Osteoblast (primary cell): Measurements from ENCODE around the gene COPS2. TPM values are rescaled to one million over a fixed set of nuclear protein-coding genes. Genes with fewer than 3 reads are reported as not detected.

ENCODE experiments used
- DNase-seq: peaks from one replicate; pipeline ENCODE4 v3.0.0; 2011; ENCODE audit warnings: low spot score, mixed read lengths; ENCODE audit not compliant: insufficient read length; ENCODE audit errors: missing footprints
- H2AFZ ChIP-seq: 2 replicates; pipeline ENCODE4 v1.6.0; 2011; ENCODE audit warnings: mild to moderate bottlenecking, low read length
- H3K27ac ChIP-seq: 2 replicates; pipeline ENCODE4 v1.5.1; 2011; ENCODE audit warnings: mild to moderate bottlenecking, low read depth, low read length, moderate library complexity
- H3K27me3 ChIP-seq: 2 replicates; pipeline ENCODE4 v1.6.0; 2012; ENCODE audit warnings: mild to moderate bottlenecking, control low read depth, inconsistent platforms, low read length, moderate library complexity; ENCODE audit not compliant: insufficient read depth
- H3K36me3 ChIP-seq: 2 replicates; pipeline ENCODE4 v1.5.1; 2011; ENCODE audit warnings: mild to moderate bottlenecking, low read length, control low read depth, moderate library complexity; ENCODE audit not compliant: insufficient read depth
- H3K4me1 ChIP-seq: 2 replicates; pipeline ENCODE4 v1.5.1; 2011; ENCODE audit warnings: mild to moderate bottlenecking, low read length, control low read depth, moderate library complexity; ENCODE audit not compliant: insufficient read depth
- H3K4me2 ChIP-seq: 2 replicates; pipeline ENCODE4 v1.6.0; 2011; ENCODE audit warnings: mild to moderate bottlenecking, low read length; ENCODE audit not compliant: insufficient read depth
- H3K4me3 ChIP-seq: fragments of 200-600 bp; sonication (generic); 3 replicates; pipeline ENCODE4 v1.5.1; 2012; ENCODE audit warnings: mild to moderate bottlenecking, low read length, inconsistent platforms; ENCODE audit not compliant: insufficient read depth
- H3K79me2 ChIP-seq: 2 replicates; pipeline ENCODE4 v1.6.0; 2012; ENCODE audit warnings: mild to moderate bottlenecking, low read length, control low read depth, inconsistent platforms; ENCODE audit not compliant: insufficient read depth
- H3K9me3 ChIP-seq: 2 replicates; pipeline ENCODE4 v1.5.1; 2011; ENCODE audit warnings: low read depth, low read length, control low read depth
- H4K20me1 ChIP-seq: 2 replicates; pipeline ENCODE4 v1.6.0; 2012; ENCODE audit warnings: mild to moderate bottlenecking, low read length, control low read depth; ENCODE audit not compliant: insufficient read depth
- total RNA-seq: library from RNA; depleted of rRNA; stranded (reverse); fragments of >200 nt; gene quantifications from 2 replicates; pipeline ENCODE4 v1.2.3, GENCODE V29; 2012
- TF ChIP-seq, protein P1 (sequence below): IDR thresholded peaks from 2 replicates; pipeline ENCODE4 v1.5.1; 2011; ENCODE audit warnings: mild to moderate bottlenecking, low read depth, low read length, moderate library complexity; ENCODE audit errors: extremely low read depth

COPS2 gene
- total RNA-seq, 1 donor = 101 TPM

DNA sequence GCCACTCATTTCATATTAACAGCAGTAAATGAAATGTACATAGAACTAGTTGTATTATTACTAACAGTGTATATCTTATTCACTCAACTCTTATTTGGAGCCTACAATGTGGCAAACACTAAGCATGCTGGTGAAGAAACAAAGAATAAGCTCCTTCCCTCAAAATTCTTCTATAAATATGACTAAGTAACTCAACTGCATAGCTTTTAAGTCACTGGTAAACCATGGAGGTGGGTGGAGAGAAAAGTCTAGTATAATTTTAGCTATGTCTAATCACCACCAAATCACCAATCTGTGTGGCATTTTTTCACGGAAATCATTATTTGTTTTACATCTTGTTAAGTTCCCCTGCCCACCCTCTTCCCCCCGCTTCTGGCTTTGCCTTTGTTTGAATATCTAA is 17.5 kb downstream of the COPS2 start:
- H3K79me2 ChIP-seq = peaks cover 37% of the 10 kb centered on the region
- H3K27me3 ChIP-seq = no peaks in the 10 kb centered on the region
- H3K9me3 ChIP-seq = no peaks in the 10 kb centered on the region
- H3K27ac ChIP-seq = peak overlapping the region; percentile 74
- peak overlapping the region; percentile 22 for H3K4me3 ChIP-seq
- peak overlapping the region; percentile 64 for H3K4me2 ChIP-seq
- H2AFZ ChIP-seq = no peak overlapping the region
- DNase-seq = peak; percentile 41
- TF ChIP-seq, protein P1, sequence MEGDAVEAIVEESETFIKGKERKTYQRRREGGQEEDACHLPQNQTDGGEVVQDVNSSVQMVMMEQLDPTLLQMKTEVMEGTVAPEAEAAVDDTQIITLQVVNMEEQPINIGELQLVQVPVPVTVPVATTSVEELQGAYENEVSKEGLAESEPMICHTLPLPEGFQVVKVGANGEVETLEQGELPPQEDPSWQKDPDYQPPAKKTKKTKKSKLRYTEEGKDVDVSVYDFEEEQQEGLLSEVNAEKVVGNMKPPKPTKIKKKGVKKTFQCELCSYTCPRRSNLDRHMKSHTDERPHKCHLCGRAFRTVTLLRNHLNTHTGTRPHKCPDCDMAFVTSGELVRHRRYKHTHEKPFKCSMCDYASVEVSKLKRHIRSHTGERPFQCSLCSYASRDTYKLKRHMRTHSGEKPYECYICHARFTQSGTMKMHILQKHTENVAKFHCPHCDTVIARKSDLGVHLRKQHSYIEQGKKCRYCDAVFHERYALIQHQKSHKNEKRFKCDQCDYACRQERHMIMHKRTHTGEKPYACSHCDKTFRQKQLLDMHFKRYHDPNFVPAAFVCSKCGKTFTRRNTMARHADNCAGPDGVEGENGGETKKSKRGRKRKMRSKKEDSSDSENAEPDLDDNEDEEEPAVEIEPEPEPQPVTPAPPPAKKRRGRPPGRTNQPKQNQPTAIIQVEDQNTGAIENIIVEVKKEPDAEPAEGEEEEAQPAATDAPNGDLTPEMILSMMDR = no peak
- peaks cover under 1% of the 10 kb centered on the region for H4K20me1 ChIP-seq
- H3K36me3 ChIP-seq = peaks cover 63% of the 10 kb centered on the region
- peaks cover 46% of the 10 kb centered on the region for H3K4me1 ChIP-seq

DNA sequence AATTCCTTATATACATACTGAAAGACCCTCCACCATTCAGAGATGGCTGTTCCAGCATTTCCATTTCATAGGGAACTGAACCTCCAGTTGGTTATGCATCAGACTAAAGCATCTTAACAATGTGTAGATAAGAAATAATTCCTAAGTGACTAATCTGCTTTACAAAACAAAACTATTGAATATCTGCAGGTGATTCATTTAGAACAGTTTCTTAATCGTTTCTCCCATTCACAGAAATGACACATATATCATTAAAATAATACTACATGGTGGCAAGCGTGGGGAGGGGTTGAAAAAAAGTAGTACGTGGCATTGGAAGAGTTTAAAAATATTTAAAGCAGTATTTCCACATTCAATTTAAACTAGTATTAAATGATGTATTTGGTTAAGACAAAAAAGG is 19.5 kb downstream of the COPS2 start:
- H3K27ac ChIP-seq = peak overlapping the region; percentile 93
- peaks cover 21% of the 10 kb centered on the region for H3K79me2 ChIP-seq
- no peak overlapping the region for H2AFZ ChIP-seq
- TF ChIP-seq, protein P1 = no peak
- peak; percentile 52 for DNase-seq
- H3K4me3 ChIP-seq = no peak overlapping the region
- peaks cover 64% of the 10 kb centered on the region for H3K36me3 ChIP-seq
- H3K4me2 ChIP-seq = peak overlapping the region; percentile 60
- no peaks in the 10 kb centered on the region for H3K27me3 ChIP-seq
- H4K20me1 ChIP-seq = no peaks in the 10 kb centered on the region
- no peaks in the 10 kb centered on the region for H3K9me3 ChIP-seq
- H3K4me1 ChIP-seq = peaks cover 46% of the 10 kb centered on the region

DNA sequence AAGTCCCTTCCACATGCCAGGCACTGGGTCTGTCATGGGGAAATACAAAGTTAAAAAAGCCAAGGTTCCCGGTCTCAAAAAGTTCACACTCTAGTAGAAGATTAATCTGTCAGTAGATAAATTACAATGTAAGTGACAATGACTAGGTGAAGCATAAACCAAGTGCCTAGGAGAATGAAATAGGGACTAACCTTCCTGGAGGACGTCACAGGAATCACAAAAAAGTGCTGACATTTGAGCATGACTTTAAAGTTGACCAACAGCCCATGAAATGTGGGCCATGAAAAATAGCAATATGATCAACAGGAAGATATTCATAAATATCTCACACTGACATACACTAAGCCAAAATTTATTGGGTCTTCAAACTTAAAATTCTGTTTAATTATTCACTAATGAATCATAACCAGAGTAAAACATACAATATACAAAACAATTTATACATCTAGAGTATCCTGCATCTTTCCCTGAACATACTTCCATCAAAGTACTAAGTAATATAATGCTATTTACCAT is 20.0 kb downstream of the COPS2 start:
- no peaks in the 10 kb centered on the region for H4K20me1 ChIP-seq
- TF ChIP-seq, protein P1 = no peak
- no peaks in the 10 kb centered on the region for H3K27me3 ChIP-seq
- no peaks in the 10 kb centered on the region for H3K9me3 ChIP-seq
- peaks cover 64% of the 10 kb centered on the region for H3K36me3 ChIP-seq
- peak; percentile 49 for DNase-seq
- peaks cover 46% of the 10 kb centered on the region for H3K4me1 ChIP-seq
- no peak overlapping the region for H3K4me3 ChIP-seq
- peak overlapping the region; percentile 93 for H3K27ac ChIP-seq
- peak overlapping the region; percentile 60 for H3K4me2 ChIP-seq
- H2AFZ ChIP-seq = no peak overlapping the region
- peaks cover 17% of the 10 kb centered on the region for H3K79me2 ChIP-seq

DNA sequence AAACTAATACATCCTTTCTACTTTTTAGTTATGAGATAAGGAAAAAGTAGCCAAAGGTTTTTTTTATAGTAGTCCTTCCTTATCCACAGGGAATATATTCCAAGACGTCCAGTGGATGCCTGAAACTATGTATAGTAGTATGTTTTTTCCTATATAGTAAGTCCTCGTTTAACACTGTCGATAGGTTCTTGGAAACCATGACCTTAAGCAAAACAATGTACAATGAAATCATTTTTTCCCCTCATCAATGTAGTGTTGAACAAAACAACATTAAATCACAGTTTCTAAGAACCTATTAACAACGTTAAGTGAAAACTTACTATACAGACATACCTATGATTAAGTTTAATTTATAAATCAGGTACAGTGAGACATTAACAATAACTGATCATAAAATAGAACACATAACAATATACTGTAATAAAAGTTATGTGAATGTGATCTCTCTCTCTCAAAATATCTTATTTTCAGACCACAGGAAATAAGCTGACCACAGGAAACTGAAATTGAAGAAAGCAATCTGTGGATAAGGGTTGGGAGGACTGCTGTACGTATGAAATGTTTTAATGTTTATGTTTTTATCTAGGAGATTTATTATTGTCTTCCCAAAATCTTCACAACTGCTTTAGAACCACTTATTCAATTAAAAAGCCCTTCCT is 20.6 kb downstream of the COPS2 start:
- H3K79me2 ChIP-seq = peaks cover 13% of the 10 kb centered on the region
- H3K4me2 ChIP-seq = peak overlapping the region; percentile 60
- TF ChIP-seq, protein P1 = no peak
- no peak overlapping the region for H3K4me3 ChIP-seq
- no peaks in the 10 kb centered on the region for H4K20me1 ChIP-seq
- H3K27me3 ChIP-seq = no peaks in the 10 kb centered on the region
- no peaks in the 10 kb centered on the region for H3K9me3 ChIP-seq
- H2AFZ ChIP-seq = no peak overlapping the region
- H3K36me3 ChIP-seq = peaks cover 64% of the 10 kb centered on the region
- H3K27ac ChIP-seq = peak overlapping the region; percentile 93
- H3K4me1 ChIP-seq = peaks cover 46% of the 10 kb centered on the region
- DNase-seq = no peak
